22Rv1 (cell line): ENCODE results near the gene DGKB.

Source experiments
- ZFX ChIP-seq: fragments of 450-650 bp; IDR thresholded peaks from 2 replicates; pipeline ENCODE4 v1.6.1; 2017; ENCODE audit warnings: antibody characterized with exemption, borderline replicate concordance
- TF ChIP-seq, protein P1 (sequence below): fragments of 450-650 bp; IDR thresholded peaks from 2 replicates; pipeline ENCODE4 v1.5.1; 2017; ENCODE audit warnings: mild to moderate bottlenecking

DNA sequence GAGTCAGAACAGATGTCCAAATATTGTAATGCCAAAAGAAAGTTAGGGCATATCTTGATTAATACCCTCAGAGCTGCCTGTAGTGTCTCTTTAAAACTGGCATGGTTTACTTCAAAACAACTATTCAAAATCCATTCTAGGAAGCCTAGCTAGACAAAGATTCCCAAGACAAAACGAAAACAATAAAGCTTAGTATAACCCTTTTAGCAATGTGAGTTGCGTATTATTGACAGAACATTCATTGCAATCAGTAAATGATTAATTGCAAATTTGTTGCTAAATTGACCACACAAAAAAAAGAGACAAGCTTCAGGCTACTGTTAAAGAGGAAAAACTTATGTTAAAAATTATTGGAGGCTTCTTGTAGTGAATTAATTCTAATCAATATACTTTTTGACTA, 406.9 kb downstream of the DGKB start:
- TF ChIP-seq, protein P1, sequence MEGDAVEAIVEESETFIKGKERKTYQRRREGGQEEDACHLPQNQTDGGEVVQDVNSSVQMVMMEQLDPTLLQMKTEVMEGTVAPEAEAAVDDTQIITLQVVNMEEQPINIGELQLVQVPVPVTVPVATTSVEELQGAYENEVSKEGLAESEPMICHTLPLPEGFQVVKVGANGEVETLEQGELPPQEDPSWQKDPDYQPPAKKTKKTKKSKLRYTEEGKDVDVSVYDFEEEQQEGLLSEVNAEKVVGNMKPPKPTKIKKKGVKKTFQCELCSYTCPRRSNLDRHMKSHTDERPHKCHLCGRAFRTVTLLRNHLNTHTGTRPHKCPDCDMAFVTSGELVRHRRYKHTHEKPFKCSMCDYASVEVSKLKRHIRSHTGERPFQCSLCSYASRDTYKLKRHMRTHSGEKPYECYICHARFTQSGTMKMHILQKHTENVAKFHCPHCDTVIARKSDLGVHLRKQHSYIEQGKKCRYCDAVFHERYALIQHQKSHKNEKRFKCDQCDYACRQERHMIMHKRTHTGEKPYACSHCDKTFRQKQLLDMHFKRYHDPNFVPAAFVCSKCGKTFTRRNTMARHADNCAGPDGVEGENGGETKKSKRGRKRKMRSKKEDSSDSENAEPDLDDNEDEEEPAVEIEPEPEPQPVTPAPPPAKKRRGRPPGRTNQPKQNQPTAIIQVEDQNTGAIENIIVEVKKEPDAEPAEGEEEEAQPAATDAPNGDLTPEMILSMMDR: no peak
- no peak for TF ChIP-seq ZFX
